Upper lobe of right lung (tissue), 1 donor: ENCODE results near the gene INF2. TPM values are rescaled to one million over a fixed set of nuclear protein-coding genes. Genes with fewer than 3 reads are reported as not detected.

Experiments used
- ATAC-seq: fragments of 200-7000 bp; cut with Tn5 transposase; one replicate; pipeline ENCODE4 v1.9.1; 2020; ENCODE audit warnings: mild to moderate bottlenecking, moderate library complexity
- DNase-seq: peaks from one replicate; pipeline ENCODE4 v3.0.0-alpha.2; 2020
- H3K27ac ChIP-seq: fragments of 200-600 bp; one replicate; pipeline ENCODE4 v1.8.0; 2022
- H3K27me3 ChIP-seq: fragments of 200-600 bp; one replicate; pipeline ENCODE4 v1.8.0; 2022; ENCODE audit warnings: mild to moderate bottlenecking
- H3K36me3 ChIP-seq: fragments of 200-600 bp; one replicate; pipeline ENCODE4 v1.8.0; 2022
- H3K4me1 ChIP-seq: fragments of 200-600 bp; one replicate; pipeline ENCODE4 v1.8.0; 2022
- H3K4me3 ChIP-seq: fragments of 200-600 bp; one replicate; pipeline ENCODE4 v1.8.0; 2022; ENCODE audit warnings: mild to moderate bottlenecking
- H3K9me3 ChIP-seq: fragments of 200-600 bp; one replicate; pipeline ENCODE4 v1.8.0; 2022
- intact Hi-C: fragments of 100-400 bp; cut with DNase I; formaldehyde crosslinking; loops from one replicate; pipeline ENCODE4 v1.11.0; 2022
- total RNA-seq: library from RNA; stranded (reverse); fragmentation: NEBNext Ultra II Directional; extraction: Animal tissue kit (Norgen Biotek cat#: 25700); gene quantifications from one replicate; pipeline ENCODE4 v1.2.1, GENCODE V29; 2021
- TF ChIP-seq, protein P1 (sequence below): fragments of 200-600 bp; IDR thresholded peaks from one replicate; pipeline ENCODE4 v1.8.0; 2022; ENCODE audit warnings: antibody characterized with exemption
- donor health status: DM: no; HTN: yes; CAD: no; lungs with severe emphysema.

Gene INF2
- total RNA-seq, 1 donor from 2014 or later: 117 TPM

DNA sequence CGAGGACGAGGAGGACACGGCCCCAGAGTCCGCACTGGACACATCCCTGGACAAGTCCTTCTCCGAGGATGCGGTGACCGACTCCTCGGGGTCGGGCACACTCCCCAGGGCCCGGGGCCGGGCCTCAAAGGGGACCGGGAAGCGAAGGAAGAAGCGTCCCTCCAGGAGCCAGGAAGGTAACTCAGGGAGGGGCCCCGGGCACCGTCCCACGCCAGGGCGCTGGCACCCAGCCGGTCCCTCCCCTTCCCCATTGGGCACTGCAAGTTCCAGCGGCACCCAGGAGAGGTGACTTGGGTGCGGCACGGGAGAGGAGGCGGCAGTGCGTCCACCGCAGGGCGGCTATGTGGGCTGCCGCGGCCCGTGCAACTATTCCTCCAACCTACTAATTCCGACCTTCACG, 25.3 kb downstream of the INF2 start:
- no peak for DNase-seq
- H3K4me1 ChIP-seq: no peaks in the 10 kb centered on the region

DNA sequence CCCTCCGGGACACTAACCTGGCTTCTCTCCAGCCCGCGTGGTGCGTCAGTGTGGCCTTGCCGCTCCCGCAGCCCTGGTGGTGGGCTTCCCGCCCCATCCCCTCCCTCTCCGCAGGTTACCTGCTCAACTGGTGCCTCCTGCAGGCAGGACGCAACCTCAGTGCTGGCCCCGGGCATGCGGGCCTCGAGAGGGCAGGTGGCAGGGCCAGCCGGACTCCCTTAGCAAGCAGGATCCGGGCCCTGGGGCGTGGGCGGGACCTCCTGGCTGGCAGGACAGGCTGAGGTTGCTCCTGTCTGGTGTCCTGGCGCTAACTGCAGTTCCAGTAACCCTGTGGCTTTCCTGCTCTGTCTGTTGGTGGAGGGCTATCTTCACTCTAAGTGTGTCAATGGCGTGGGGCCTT, 26.0 kb downstream of the INF2 start:
- no peaks in the 10 kb centered on the region for H3K9me3 ChIP-seq
- no peak overlapping the region for H3K27ac ChIP-seq
- H3K27me3 ChIP-seq: no peaks in the 10 kb centered on the region
- ATAC-seq: no peak
- H3K4me1 ChIP-seq: no peaks in the 10 kb centered on the region
- H3K4me3 ChIP-seq: no peak overlapping the region
- no peak for DNase-seq
- TF ChIP-seq, protein P1, sequence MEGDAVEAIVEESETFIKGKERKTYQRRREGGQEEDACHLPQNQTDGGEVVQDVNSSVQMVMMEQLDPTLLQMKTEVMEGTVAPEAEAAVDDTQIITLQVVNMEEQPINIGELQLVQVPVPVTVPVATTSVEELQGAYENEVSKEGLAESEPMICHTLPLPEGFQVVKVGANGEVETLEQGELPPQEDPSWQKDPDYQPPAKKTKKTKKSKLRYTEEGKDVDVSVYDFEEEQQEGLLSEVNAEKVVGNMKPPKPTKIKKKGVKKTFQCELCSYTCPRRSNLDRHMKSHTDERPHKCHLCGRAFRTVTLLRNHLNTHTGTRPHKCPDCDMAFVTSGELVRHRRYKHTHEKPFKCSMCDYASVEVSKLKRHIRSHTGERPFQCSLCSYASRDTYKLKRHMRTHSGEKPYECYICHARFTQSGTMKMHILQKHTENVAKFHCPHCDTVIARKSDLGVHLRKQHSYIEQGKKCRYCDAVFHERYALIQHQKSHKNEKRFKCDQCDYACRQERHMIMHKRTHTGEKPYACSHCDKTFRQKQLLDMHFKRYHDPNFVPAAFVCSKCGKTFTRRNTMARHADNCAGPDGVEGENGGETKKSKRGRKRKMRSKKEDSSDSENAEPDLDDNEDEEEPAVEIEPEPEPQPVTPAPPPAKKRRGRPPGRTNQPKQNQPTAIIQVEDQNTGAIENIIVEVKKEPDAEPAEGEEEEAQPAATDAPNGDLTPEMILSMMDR: no peak
- intact Hi-C loops: no loop called here
- H3K36me3 ChIP-seq: peaks cover 63% of the 10 kb centered on the region

More for the DNA sequence above, 25.3 kb downstream of the INF2 start:
- no peaks in the 10 kb centered on the region for H3K27me3 ChIP-seq
- H3K27ac ChIP-seq: no peak overlapping the region
- H3K4me3 ChIP-seq: no peak overlapping the region
- H3K9me3 ChIP-seq: no peaks in the 10 kb centered on the region
- no peak for ATAC-seq
- TF ChIP-seq, protein P1: no peak
- H3K36me3 ChIP-seq: peaks cover 70% of the 10 kb centered on the region
- intact Hi-C loops: no loop called here

DNA sequence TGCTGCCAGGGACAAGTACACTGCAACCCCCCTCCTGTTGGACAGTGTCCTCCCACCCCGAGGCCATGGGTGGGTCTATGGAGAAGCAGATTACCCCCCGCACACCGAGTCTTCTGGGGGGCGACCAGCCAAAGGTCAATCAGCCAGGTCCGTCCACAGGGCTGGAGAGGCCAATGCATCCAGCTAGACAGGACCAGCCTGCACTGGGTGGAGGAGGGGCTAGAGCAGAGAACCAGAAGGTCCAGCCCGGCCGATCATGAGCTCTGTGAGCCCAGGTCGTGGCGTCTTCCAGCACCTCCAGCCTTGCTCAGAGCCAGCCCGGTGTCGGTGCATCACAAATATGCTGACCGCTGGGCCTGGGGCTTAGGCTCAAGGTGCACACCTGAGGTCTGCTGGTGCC, 26.5 kb downstream of the INF2 start:
- Histone ChIP-seq H3K4me1 (no peaks in the 10 kb centered on the region), H3K27me3 (no peaks in the 10 kb centered on the region), H3K9me3 (no peaks in the 10 kb centered on the region), H3K36me3 (peaks cover 58% of the 10 kb centered on the region), H3K27ac (no peak overlapping the region), H3K4me3 (no peak overlapping the region)
- TF ChIP-seq, protein P1: no peak
- DNase-seq (no peak), ATAC-seq (no peak)
- intact Hi-C loops: no loop called here

DNA sequence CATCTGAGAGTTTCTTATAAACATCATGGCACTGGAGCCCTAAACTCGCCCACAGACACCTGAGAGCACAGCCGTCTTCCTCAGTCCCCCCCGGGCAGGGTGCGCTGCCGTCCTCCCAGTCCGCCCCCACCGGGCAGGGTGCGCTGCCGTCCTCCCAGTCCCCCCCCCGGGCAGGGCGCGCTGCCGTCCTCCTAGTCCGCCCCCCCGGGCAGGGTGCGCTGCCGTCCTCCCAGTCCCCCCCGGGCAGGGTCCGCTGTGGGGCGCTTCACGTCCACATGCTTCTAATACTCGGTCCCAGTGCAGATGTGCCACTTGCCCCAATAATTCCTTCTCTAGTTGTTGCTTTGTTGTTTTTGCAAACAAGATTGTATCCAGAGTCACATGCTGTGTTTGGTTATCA, 27.7 kb downstream of the INF2 start:
- Histone ChIP-seq H3K4me3 (no peak overlapping the region), H3K4me1 (no peaks in the 10 kb centered on the region), H3K36me3 (peaks cover 46% of the 10 kb centered on the region), H3K27ac (no peak overlapping the region), H3K9me3 (no peaks in the 10 kb centered on the region), H3K27me3 (no peaks in the 10 kb centered on the region)
- intact Hi-C loops: no loop called here
- TF ChIP-seq, protein P1: no peak
- ATAC-seq (no peak), DNase-seq (no peak)

DNA sequence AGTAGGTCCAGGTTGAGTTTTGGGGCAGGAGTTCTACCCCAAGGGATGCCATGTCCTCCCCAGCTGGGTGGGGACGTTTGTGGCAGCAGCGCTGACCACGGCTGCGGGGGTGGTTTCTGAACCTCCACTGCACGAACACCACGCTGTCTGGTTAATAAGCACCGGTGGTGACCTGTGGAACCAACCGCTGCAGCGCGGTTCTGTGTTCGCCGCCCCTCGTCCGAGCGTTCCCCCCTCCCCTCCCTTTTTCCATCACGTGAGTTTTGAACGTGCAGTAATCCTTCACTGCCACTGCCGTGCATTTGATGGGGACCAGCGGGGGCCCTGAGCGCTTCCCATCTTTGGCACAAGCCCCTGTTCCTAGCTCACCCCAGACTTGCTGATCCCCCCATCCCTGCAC, 28.2 kb downstream of the INF2 start:
- Histone ChIP-seq H3K36me3 (peaks cover 41% of the 10 kb centered on the region), H3K9me3 (no peaks in the 10 kb centered on the region), H3K27me3 (no peaks in the 10 kb centered on the region), H3K4me1 (no peaks in the 10 kb centered on the region), H3K27ac (no peak overlapping the region), H3K4me3 (no peak overlapping the region)
- DNase-seq (no peak), ATAC-seq (no peak)
- intact Hi-C loops: no loop called here
- TF ChIP-seq, protein P1: no peak

DNA sequence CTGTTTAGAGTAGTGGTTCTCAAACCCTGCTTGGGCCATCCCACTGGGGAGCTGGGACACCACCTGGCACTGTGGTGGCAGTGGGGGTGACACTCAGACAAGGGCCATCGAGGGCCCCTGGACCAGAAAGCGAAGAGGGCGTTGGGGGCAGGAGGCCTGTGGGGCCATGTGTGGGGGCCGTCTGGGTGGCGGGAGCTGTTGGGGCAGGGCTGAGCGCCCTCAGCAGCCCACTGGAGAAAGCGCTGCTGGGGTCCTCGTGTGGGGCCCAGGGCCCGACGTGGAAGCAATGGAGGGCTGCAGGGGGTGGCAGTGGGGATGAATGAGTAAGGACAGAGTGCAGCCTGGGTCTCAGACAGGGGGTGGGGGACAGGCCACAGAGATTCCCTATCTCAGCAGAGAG, 28.7 kb downstream of the INF2 start:
- DNase-seq (no peak), ATAC-seq (no peak)
- Histone ChIP-seq H3K4me1 (peaks cover under 1% of the 10 kb centered on the region), H3K4me3 (no peak overlapping the region), H3K9me3 (no peaks in the 10 kb centered on the region), H3K27ac (no peak overlapping the region), H3K36me3 (peaks cover 36% of the 10 kb centered on the region), H3K27me3 (no peaks in the 10 kb centered on the region)
- TF ChIP-seq, protein P1: no peak
- intact Hi-C loops: no loop called here
